Thyroid gland (tissue), 4 donors: ENCODE measurements around the gene FSTL4.

ENCODE experiments used
- POLR2A ChIP-seq, 2 donors: fragments of 450-650 bp; IDR thresholded peaks; one replicate each; pipeline ENCODE4 v1.6.1; 2017; ENCODE audit warnings: antibody characterized with exemption in 2 of 2, mild to moderate bottlenecking in 2 of 2, moderate library complexity in 1 of 2
- TF ChIP-seq, protein P1 (sequence below), 6 experiments: fragments of 200-600 bp in 3 of 6; fragments of 450-650 bp in 3 of 6; sonication (generic) in 3 of 6; IDR thresholded peaks; one replicate each; pipeline ENCODE4 v1.5.1; 2016 to 2019; ENCODE audit warnings: antibody characterized with exemption in 6 of 6, mild to moderate bottlenecking in 2 of 6, inconsistent platforms in 1 of 6, moderate library complexity in 1 of 6

DNA sequence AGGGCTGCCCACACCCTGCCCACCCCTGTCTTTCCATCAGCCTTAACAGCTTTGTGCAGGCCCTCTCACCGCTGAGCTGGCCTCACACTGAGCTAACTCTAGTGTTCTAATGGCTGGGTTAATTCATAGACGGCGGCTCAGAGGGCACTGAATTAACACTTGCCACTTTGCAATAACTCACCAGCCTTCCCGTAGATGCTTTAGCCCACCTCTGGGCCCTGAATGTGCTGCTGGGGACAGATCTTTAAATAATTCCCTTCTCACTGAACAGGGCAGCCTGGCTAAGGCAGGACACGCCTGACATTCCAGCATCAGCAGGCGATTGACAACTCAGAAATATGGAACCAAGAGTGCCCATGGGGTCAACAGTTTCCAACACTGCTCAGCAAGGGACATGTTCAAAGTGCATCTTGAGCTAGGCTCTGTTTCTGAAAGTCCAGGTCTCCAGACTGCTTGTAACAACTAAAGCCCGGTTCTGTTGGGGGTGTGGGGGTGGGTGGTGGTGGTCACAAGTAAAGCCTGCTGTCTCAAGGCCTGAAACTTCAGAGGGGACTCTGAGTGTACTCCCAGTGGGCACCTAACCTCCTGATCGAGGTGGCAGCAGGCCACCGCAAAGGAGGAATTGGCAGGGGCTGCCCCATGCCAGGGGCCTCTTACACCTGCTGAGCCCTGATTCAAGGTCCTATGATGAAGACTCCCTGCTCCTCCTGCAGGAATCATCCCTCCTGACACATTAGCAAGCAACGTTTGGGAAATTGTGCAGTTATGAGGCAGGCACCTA lies 248.3 kb downstream of the FSTL4 start:
- TF ChIP-seq POLR2A (IDR thresholded peaks at IDR 0.05) = no peak
- TF ChIP-seq, protein P1, sequence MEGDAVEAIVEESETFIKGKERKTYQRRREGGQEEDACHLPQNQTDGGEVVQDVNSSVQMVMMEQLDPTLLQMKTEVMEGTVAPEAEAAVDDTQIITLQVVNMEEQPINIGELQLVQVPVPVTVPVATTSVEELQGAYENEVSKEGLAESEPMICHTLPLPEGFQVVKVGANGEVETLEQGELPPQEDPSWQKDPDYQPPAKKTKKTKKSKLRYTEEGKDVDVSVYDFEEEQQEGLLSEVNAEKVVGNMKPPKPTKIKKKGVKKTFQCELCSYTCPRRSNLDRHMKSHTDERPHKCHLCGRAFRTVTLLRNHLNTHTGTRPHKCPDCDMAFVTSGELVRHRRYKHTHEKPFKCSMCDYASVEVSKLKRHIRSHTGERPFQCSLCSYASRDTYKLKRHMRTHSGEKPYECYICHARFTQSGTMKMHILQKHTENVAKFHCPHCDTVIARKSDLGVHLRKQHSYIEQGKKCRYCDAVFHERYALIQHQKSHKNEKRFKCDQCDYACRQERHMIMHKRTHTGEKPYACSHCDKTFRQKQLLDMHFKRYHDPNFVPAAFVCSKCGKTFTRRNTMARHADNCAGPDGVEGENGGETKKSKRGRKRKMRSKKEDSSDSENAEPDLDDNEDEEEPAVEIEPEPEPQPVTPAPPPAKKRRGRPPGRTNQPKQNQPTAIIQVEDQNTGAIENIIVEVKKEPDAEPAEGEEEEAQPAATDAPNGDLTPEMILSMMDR (IDR thresholded peaks at IDR 0.05) = no peak
